Ammon's horn (tissue), 1 donor: ENCODE results near the gene MRM1.

Source experiments
- DNase-seq: peaks from one replicate; pipeline ENCODE4 v3.0.0-alpha.2; 2016; ENCODE audit warnings: low spot score

Gene MRM1

GRCh38 chr17:36632916-36633771 lies 31.8 kb downstream of the MRM1 start:
- DNase-seq, result no peak

GRCh38 chr17:36640346-36640745 lies 39.0 kb downstream of the MRM1 start:
- no peak for DNase-seq

- no peak for DNase-seq
Measured at GRCh38 chr17:36640836-36641235, 39.5 kb downstream of the MRM1 start.

GRCh38 chr17:36641331-36641876 lies 40.0 kb downstream of the MRM1 start:
- no peak for DNase-seq

- no peak for DNase-seq
Measured at GRCh38 chr17:36641877-36642845, 40.8 kb downstream of the MRM1 start.

- DNase-seq, result no peak
Measured at GRCh38 chr17:36643086-36643685, 41.8 kb downstream of the MRM1 start.

- DNase-seq, result no peak
Measured at GRCh38 chr17:36645422-36645821, 44.0 kb downstream of the MRM1 start.

- no peak for DNase-seq
Measured at GRCh38 chr17:36647636-36648035, 46.3 kb downstream of the MRM1 start.

GRCh38 chr17:36650096-36650775 lies 48.9 kb downstream of the MRM1 start:
- no peak for DNase-seq

- no peak for DNase-seq
Measured at GRCh38 chr17:36653374-36653773, 52.0 kb downstream of the MRM1 start.

- DNase-seq, result no peak
Measured at GRCh38 chr17:36653856-36654255, 52.5 kb downstream of the MRM1 start.

- DNase-seq, result no peak
Measured at GRCh38 chr17:36655726-36656125, 54.3 kb downstream of the MRM1 start.

- no peak for DNase-seq
Measured at GRCh38 chr17:36657390-36657762, 56.0 kb downstream of the MRM1 start.

- no peak for DNase-seq
Measured at GRCh38 chr17:36657763-36658490, 56.5 kb downstream of the MRM1 start.
